HL-60/S4 treated with retinoic acid at 250 ng/mL for 4 days and 3 days (cell line): ENCODE results near the gene INA.
"Not testable (repeated sequence)": the region's sequence is repeated elsewhere in the genome, so short reads cannot be mapped to it uniquely, and the experiment has no call there.

Experiments used
- in situ Hi-C: fragments of 300-500 bp; cut with MboI; formaldehyde crosslinking; loops from 2 replicates; pipeline ENCODE4 v1.7.0; 2022; ENCODE audit warnings: low sequenced_read_pairs

The INA gene

DNA sequence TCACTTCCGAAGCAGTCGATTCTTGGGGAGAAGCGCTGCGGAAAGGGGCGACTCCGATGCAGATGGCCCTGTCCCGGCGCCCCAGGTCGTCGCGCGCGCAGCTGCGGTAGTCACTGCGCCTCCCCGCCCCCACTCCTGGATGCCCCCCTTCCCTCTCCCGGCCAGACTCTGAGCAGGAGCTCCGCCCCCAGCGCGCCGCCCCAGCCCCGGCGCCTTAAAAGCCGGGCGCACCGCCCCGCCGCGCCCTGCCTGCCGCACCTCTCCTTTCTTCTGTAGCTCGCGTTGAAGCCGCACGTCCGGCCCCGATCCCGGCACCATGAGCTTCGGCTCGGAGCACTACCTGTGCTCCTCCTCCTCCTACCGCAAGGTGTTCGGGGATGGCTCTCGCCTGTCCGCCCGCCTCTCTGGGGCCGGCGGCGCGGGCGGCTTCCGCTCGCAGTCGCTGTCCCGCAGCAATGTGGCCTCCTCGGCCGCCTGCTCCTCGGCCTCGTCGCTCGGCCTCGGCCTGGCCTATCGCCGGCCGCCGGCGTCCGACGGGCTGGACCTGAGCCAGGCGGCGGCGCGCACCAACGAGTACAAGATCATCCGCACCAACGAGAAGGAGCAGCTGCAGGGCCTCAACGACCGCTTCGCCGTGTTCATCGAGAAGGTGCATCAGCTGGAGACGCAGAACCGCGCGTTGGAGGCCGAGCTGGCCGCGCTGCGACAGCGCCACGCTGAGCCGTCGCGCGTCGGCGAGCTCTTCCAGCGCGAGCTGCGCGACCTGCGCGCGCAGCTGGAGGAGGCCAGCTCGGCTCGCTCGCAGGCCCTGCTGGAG is at the start of gene INA:
Gene INA, plus strand, starts transcription at position 243 of the 817 bp plus-strand sequence. Its CDS starts 74 bp downstream, at position 317.
- in situ Hi-C loops, result no loop called here

DNA sequence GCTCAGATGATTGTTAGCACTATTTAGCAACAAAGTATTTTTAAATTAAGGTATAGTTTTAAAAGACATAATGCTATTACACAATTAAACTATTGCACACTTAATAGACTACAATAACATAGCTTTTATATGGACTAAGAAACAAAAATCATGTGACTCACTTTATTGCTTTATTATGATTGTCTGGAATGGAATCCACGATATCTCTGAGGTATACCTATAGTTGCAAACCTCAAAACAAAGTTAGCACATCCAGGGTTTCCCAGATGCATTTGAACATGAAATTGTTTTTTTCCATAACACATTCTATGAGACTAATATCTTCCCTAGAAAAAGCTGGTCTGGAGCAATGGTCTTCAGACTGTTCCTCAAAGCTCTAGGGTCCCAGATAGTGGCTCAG is 49.5 kb upstream of the INA start:
- in situ Hi-C loops, result no loop called here

DNA sequence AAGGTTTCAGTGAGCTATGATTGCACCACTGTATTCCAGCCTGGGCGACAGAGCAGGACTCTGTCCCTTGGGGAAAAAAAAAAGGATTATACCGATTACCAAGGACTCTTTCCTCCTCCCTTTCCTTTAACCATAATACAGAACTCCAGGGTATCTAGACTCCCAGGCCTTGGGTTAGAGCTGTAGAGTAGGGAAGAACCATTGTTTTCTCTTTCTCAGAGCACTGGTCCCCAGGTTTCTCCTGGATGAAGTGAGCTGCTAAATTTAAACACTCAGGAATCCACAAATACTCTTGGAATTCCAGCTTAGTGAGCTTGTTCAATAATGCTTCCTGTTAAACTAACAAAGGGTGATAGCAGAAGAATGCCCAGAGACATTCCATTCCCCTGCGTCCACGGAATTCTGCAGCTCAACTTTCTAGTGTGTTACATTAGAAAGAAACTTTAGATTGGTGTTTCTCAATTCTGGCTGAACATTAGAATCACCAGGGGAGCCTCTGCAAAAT is 45.8 kb upstream of the INA start:
- in situ Hi-C loops, result no loop called here

DNA sequence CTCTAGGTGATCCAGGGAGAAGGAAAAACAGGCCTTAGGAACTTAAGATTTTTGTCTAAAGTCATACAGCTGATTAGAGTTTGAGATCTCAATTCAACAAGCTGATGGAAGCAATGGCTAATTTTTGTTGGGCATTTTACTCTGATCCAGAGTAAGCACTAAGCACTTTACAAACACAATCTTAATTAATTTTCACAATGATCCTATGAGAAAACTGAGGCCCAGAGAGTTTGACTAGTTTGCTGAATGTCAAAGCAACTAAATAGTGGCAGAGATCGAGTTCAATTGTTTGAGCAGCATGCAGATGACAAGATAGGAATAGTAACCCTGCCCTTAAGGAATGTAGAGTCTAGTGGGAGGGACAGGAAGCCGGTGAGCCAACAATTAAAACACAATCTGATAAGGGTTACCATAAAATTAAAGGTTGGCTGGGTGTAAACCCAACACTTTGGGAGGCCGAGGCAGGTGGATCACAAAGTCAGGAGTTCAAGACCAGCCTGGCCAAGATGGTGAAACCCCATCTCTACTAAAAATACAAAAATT is 44.7 kb upstream of the INA start:
- in situ Hi-C loops, result no loop called here

DNA sequence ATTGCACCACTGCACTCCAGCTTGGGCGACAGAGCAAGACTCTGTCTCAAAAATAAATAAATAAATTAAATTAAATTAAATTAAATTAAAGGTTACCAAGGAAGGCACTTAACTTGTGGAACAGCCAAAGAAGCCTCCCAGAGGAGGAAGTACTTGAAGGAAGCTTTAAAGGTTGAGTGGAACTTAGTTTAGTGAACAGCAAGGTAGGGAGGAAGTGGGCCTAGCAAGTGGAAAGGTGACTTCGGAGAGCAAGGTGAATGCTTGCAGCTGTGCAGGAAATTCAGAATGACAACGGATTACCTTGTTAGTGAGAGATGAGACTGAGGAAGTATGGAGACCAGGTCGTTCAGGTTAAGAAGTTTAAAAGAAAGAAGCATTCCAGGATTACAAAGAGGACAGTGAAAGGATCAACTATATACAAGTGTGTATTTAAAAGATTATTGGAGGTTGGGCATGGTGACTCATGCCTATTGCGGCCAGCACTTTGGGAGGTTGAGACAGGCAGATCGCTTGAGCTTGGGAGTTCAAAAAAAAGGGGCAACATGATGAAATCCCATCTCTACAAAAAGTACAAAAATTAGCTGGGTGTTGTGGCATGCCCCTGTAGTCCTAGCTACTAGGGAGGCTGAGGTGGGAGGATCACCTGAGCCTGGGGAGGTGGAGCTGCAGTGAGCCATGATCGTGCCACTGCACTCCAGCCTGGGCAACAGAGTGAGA is 44.0 kb upstream of the INA start:
- in situ Hi-C loops, result no loop called here

DNA sequence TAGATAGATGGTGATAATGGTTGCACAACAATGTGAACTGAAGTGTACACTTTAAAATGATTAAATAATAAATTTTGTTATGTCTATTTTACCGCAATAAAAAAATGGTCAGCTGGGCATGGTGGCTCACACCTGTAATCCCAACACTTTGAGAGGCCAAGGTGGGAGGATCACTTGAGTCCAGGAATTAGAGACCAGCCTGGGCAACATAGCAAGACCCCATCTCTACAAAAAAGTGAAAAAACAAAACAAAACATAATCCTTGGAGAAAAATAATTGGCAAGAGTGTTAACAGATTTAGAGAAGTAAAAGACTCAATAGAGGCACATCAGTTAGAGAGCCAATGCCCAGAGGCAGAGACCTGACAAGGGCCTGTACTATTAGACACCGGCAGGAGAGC is 41.2 kb upstream of the INA start:
- in situ Hi-C loops, result no loop called here

DNA sequence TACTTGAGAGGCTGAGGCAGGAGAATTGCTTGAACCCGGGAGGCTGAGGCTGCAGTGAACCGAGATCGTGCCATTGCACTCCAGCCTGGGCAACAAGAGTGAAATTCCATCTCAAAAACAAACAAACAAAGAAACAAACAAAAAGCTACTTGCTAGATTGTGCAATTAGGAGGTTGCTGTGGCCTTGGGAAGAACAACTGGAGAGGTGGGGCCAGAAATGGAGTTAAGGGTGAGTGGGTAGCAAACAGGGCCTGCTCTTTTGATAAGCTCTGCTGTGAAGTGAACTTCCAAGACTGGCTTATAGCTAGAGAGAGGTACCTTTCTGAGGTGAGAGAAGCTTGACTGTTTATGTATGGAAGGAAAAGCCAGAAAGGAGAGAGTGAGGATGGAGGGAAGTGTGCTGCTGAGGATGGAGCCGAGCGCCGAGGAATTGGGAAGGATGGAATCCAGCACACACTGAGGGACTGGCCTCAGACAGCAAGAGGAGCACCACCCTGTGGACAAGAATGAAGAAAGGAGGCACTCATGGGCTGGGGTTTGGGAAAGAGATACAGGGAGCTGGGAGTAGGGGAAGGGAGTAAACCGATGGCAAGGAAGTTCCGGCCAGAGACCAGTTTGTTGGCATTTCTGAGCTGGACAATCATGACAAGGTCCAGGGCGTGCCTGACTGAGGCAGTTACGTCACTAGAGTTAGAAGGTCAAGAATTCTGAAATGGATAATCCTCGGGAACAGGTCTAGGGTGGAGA is 38.3 kb upstream of the INA start:
- in situ Hi-C loops, result no loop called here

DNA sequence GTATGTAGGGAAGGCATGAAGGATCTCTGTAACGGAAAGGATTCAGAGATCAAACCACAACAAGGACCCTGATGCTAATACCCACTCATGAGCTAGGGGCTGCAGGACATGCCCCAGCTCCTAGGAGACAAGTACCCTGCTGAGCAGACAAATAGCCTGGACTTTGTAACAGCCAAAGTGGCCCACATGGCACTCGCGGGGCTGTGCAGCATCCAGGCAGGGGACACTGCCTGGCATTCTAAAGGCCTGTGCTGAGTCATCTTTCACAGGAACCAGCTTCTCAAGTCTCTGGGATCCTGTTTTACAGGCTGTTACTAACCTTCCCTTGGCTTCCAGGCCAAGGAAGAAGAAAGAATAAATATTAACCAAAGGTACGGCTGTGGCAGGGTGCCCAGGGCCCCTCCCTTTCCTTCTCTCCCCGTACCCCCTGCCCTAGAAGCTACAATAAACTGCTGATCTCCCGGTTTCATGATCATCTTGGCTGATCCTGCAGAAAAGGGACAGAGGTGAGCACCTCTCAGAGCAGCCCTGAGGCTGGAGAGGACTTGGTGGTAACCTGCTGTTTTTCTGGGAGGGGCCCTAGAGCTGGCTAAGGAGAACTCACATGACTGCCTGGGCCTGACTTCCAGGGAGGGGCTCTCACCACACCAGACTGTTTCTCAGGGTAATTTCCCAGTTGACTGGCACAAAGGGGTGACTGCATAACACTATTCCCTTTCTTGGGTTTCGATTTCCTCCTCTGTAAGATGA is 35.5 kb upstream of the INA start:
- in situ Hi-C loops, result loop anchor here (10.0 kb wide), 1 partner anchor 327 kb away; the partner anchor contains the start of gene CNNM2

DNA sequence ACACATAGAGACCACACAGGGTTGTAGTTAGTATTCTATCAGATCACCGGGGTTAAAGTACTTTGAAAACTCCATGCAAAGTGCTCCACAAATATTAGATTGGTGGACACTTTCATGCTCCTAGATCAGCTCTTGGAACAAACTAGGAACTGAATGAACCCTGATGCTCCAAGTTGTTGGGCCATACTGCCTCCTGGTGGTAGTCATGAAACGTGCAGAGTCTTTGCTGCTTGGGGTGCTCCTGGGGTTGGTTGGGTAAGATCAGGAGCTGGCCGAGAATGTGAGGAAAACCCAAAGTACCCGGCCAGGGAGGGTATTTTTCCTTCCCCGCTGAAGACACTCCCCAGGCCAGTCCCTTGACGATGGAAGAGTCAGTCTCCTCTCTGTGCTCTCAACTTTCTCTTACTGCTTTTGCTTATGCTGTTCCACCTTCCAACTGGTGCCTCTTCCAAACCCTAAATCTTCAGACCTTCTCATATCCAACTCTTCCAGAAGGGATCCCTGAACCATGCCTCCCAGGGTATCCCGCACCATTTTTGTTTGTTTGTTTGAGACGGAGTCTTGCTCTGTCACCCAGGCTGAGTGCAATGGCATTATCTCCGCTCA is 32.2 kb upstream of the INA start:
- in situ Hi-C loops, result loop anchor here (10.0 kb wide), 1 partner anchor 330 kb away; the partner anchor contains the start of gene CNNM2

DNA sequence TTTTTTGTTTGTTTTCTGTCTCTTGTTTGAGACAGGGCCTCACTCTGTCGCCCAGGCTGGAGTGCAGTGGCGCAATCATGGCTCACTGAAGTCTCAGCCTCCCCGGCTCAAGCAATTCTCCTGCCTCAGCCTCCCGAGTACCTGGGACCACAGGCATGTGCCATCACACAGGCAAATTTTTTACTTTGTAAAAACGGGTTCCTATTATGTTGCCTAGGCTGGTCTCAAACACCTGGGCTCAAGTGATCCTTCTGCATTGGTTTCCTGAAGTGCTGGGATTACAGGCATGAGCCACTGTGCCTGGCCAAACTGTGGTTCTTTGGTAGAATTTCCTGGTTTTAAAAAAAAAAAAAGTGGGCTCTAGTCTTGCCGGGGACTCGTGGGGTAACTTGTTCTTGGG is 31.4 kb upstream of the INA start, which contains the start of gene RPEL1:
Gene RPEL1, plus strand, starts transcription at position 301 of the 400 bp plus-strand sequence. CDS start 110 bp downstream, outside the sequence.
- in situ Hi-C loops, result loop anchor here (10.0 kb wide), 1 partner anchor 331 kb away; the partner anchor contains the start of gene CNNM2

DNA sequence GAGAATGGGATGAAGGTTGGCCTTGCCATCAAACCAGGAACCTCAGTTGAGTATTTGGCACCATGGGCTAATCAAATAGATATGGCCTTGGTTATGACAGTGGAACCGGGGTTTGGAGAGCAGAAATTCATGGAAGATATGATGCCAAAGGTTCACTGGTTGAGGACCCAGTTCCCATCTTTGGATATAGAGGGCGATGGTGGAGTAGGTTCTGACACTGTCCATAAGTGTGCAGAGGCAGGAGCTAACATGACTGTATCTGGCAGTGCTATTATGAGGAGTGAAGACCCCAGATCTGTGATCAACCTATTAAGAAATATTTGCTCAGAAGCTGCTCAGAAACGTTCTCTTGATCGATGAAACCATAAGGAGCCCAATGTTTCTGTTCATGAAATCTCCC is 30.6 kb upstream of the INA start:
- in situ Hi-C loops, result loop anchor here (10.0 kb wide), 1 partner anchor 332 kb away; the partner anchor contains the start of gene CNNM2

DNA sequence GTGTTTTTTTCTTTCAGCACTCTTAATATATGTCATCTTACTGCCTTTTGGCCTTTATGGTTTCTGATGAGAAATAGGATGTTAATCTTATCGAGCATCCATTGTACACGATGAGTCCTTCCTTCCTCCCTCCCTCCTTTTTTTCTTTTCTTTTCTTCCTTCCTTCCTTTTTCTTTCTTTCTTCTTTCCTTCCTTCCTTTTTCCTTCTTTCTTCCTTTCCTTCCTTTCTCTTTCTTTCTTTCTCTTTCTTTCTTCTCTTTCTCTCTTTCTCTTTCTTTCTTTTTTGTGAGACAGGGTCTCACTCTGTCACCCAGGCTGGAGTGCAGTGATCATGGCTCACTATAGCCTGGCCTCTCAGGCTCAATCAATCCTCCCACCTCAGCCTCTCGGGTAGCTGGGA is 22.8 kb upstream of the INA start:
- in situ Hi-C loops, result no loop called here

DNA sequence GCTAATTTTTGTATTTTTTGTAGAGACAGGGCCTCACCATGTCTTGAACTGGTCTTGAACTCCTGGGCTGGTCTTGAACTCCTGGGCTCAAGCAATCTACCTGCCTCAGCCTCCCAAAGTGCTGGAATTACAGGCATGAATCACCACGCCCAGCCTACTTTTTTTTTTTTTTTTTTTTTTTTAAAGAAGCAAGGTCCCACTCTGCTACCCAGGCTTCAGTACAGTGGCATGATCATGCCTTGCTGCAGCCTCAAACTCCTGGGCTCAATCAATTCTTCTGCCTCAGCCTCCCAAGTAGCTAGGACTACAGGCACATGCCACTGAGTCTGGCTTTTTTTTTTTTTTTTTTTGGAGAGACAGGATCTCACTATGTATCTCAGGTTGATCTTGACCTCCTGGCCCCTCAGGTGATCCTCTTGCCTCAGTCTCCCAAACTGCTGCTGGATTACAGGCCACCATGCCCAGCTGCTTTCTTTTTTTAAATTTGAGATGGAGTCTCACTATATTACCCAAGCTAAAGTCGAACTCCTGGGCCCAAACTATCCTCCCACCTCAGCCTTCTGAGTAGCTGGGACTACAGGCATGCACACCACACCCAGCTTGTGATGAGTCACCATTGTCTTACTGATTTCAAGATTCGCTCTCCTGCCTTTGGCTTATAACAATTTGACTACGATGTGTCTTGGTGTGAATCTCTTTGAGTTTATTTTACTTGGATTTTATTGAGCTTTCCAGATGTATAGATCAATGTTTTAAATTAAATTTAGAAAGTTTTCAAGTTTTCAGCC is 22.2 kb upstream of the INA start:
- in situ Hi-C loops, result no loop called here

DNA sequence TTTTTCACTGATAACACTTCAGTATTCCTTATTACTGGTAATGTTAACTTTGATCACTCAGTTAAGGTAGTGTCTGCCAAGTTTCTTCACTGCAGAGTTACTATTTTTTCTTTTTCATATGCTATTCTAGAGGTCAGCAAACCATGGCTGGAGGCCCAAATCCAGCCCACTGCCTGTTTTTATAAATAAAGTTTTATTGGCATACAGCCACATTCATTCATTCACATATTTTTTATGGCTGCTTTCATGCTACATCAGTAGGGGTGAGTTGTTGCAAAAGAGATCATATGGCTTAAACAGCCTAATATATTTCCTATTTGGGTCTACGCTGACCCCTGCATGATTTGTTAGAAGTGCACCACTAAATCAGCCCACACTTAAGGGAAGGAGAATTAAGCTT is 20.3 kb upstream of the INA start:
- in situ Hi-C loops, result no loop called here

DNA sequence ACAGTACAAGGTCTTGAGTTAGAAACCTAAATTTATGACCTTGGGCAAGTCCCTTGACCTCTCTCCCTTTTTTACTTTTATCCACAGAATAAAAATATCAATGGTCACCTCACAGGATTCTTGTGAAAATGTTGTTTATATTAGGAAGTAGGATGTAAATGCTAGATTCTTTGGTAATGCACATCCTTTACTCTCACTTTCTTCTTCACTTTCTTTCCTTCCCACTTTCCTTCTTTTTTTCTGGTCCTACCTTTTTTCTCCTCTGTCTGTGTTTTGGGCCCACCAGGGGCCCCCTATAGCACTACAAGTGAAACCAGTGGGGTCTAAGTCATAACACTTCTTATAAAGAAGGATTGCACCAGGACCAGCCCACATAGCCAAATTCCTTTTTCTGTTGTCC is 19.1 kb upstream of the INA start:
- in situ Hi-C loops, result no loop called here

DNA sequence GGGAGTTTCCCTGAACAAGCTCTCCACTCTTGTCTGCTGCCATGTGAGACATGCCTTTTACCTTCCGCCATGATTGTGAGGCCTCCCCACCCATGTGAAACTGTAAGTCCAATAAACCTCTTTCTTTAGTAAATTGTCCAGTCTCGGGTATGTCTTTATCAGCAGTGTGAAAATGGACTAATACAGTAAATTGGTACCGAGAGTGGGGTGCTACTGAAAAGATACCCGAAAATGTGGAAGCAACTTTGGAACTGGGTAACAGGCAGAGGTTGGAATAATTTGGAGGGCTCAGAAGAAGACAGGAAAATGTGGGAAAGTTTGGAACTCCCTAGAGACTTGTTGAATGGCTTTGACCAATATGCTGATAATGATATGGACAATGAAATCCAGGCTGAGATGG is 18.0 kb upstream of the INA start:
- in situ Hi-C loops, result not testable (repeated sequence)

DNA sequence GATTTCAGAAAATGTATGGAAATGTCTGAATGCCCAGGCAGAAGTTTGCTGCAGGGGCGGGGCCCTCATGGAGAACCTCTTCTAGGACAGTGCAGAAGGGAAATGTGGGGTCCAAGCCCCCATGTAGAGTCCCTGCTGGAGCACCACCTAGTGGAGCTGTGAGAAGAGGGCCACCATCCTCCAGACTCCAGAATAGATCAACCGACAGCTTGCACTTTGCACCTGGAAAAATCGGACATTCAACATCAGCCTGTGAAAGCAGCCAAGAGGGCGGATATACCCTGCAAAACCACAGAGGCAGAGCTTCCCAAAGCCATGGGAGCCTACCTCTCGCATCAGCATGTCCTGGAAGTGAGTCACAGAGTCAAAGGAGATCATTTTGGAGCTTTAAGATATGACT is 16.9 kb upstream of the INA start:
- in situ Hi-C loops, result no loop called here

DNA sequence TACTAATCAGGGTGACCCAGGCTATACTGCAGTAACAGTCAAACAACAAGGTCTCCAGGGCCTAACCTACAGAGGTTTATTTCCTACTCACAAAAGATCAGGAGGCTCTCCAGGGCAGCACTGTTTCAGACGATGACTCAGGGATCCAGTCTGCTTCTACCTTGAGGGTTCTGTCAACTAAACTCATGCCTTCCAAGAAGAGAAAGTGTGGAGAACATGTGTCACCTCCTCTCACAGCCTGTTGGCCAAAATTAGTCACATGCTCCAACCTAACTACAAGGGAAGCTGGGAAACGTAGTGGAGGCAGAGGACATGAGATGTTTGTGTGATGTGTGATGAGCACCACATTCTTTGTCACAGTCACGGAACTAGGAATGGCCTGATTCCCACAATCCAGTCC is 14.7 kb upstream of the INA start:
- in situ Hi-C loops, result no loop called here
